ENCODE measurements around the gene RPA1. TPM values are rescaled to one million over a fixed set of nuclear protein-coding genes. Genes with fewer than 3 reads are reported as not detected.
"Not testable (repeated sequence)": the region's sequence is repeated elsewhere in the genome, so short reads cannot be mapped to it uniquely, and the experiment has no call there.

The RPA1 gene
- total RNA-seq, 1 experiment from 2014 or later: 60.3 TPM

DNA sequence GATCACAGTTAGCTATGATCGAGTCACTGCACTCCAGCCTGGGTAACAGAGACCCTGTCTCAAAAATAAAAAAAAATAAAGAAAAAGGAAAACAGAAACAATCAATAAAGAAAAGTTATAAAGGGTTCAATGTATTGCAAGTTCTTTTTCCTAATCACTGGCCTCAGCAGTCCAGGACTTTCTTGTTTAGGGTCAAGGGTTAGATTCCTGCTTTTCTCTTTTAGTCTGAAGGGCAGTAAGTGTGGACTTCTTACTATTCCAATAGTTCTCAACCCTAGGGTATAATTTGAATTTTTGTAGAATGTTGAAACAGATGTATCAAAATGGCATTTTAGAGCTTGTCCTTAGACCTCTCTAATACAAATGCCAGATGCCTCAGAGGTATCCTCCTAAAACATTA is 27.4 kb upstream of the RPA1 start:
- H3K36me3 Mint-ChIP-seq (ENCODE audit: insufficient read depth, unreplicated experiment): peaks cover 57% of the 10 kb centered on the region
- TF ChIP-seq, protein P1, sequence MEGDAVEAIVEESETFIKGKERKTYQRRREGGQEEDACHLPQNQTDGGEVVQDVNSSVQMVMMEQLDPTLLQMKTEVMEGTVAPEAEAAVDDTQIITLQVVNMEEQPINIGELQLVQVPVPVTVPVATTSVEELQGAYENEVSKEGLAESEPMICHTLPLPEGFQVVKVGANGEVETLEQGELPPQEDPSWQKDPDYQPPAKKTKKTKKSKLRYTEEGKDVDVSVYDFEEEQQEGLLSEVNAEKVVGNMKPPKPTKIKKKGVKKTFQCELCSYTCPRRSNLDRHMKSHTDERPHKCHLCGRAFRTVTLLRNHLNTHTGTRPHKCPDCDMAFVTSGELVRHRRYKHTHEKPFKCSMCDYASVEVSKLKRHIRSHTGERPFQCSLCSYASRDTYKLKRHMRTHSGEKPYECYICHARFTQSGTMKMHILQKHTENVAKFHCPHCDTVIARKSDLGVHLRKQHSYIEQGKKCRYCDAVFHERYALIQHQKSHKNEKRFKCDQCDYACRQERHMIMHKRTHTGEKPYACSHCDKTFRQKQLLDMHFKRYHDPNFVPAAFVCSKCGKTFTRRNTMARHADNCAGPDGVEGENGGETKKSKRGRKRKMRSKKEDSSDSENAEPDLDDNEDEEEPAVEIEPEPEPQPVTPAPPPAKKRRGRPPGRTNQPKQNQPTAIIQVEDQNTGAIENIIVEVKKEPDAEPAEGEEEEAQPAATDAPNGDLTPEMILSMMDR (IDR thresholded peaks at IDR 0.05; ENCODE audit: unreplicated experiment): no peak
- H3K27ac Mint-ChIP-seq (ENCODE audit: low read depth, unreplicated experiment): no peak overlapping the region

DNA sequence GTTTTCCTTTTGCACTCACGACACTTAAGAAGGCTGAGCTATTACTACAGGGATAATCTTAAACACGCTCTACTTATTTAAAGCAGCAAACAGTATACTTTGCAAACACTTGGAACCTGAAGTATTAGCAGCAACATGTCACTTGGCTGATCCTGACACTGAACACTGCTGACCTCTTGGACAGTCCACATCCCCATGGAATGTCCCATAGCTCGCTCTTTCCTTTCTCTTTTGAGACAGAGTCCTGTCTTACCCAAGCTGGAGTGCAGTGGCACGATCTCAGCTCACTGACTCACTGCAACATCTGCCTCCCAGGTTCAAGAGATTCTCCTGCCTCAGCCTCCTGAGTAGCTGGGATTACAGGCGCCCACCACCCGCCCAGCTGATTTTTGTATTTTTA is 26.5 kb upstream of the RPA1 start:
- TF ChIP-seq, protein P1 (IDR thresholded peaks at IDR 0.05; ENCODE audit: unreplicated experiment): no peak
- CTCF ChIA-PET: interaction anchor here (0.5 to 0.7 kb wide), 3 partner anchors 32 to 79 kb away, joined by 3 read pairs; no protein-coding TSS in a partner anchor
- no peaks in the 10 kb centered on the region for H3K9me3 Mint-ChIP-seq (ENCODE audit: unreplicated experiment)
- POLR2A ChIA-PET: interaction anchor here (1.3 to 1.4 kb wide), 2 partner anchors 9 to 10 kb away, joined by 4 to 5 read pairs; no protein-coding TSS in a partner anchor
- no peaks in the 10 kb centered on the region for H3K4me1 Mint-ChIP-seq (ENCODE audit: insufficient read depth, unreplicated experiment)
- intact Hi-C loops (cut with micrococcal nuclease): no loop called here
- peaks cover 54% of the 10 kb centered on the region for H3K36me3 Mint-ChIP-seq (ENCODE audit: insufficient read depth, unreplicated experiment)
- H3K4me3 Mint-ChIP-seq (ENCODE audit: unreplicated experiment): no peak overlapping the region
- no TSS peak for BruUV-seq (replicated peaks)
- no peak overlapping the region for H3K27ac Mint-ChIP-seq (ENCODE audit: low read depth, unreplicated experiment)
- DNase-seq (ENCODE audit: unreplicated experiment): no peak
- no peaks in the 10 kb centered on the region for H3K27me3 Mint-ChIP-seq (ENCODE audit: insufficient read depth, unreplicated experiment)

More for the DNA sequence above, 27.4 kb upstream of the RPA1 start:
- no peak overlapping the region for H3K4me3 Mint-ChIP-seq (ENCODE audit: unreplicated experiment)
- POLR2A ChIA-PET: interaction anchor here (0.6 to 1.4 kb wide), 3 partner anchors 8 to 11 kb away, joined by 3 to 5 read pairs (median 4); no protein-coding TSS in a partner anchor
- no peaks in the 10 kb centered on the region for H3K4me1 Mint-ChIP-seq (ENCODE audit: insufficient read depth, unreplicated experiment)
- no peak for DNase-seq (ENCODE audit: unreplicated experiment)
- intact Hi-C loops (cut with micrococcal nuclease): no loop called here
- BruUV-seq (replicated peaks): no TSS peak
- H3K9me3 Mint-ChIP-seq (ENCODE audit: unreplicated experiment): no peaks in the 10 kb centered on the region
- CTCF ChIA-PET: interaction anchor here (0.5 kb wide), 1 partner anchor 44 kb away, joined by 3 read pairs; no protein-coding TSS in a partner anchor
- no peaks in the 10 kb centered on the region for H3K27me3 Mint-ChIP-seq (ENCODE audit: insufficient read depth, unreplicated experiment)

DNA sequence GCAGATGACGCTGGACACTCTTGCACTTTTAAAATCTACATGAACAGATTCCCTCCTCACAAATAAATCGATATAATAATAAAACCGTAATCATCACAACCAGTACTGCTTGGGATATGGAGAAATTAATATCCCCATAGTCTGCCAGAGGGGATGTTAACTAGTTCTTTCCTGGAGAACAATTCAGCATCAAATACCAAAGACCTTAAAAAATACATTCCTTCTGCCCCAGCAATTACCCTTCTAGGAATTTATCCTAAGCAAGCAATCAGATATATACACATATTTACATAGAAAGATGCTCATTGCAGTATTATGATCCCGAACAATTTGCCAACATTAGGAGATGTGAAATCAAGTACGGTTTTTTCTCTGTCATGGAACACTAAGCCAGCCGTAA is 21.9 kb upstream of the RPA1 start:
- DNase-seq (ENCODE audit: unreplicated experiment): no peak
- intact Hi-C loops (cut with micrococcal nuclease): no loop called here
- H3K27ac Mint-ChIP-seq (ENCODE audit: low read depth, unreplicated experiment): no peak overlapping the region
- BruUV-seq (replicated peaks): no TSS peak
- peaks cover 48% of the 10 kb centered on the region for H3K36me3 Mint-ChIP-seq (ENCODE audit: insufficient read depth, unreplicated experiment)
- no peaks in the 10 kb centered on the region for H3K4me1 Mint-ChIP-seq (ENCODE audit: insufficient read depth, unreplicated experiment)
- CTCF ChIA-PET: no interaction called here
- H3K9me3 Mint-ChIP-seq (ENCODE audit: unreplicated experiment): no peaks in the 10 kb centered on the region
- H3K27me3 Mint-ChIP-seq (ENCODE audit: insufficient read depth, unreplicated experiment): no peaks in the 10 kb centered on the region
- no peak overlapping the region for H3K4me3 Mint-ChIP-seq (ENCODE audit: unreplicated experiment)
- POLR2A ChIA-PET: no interaction called here
- TF ChIP-seq, protein P1 (IDR thresholded peaks at IDR 0.05; ENCODE audit: unreplicated experiment): no peak

DNA sequence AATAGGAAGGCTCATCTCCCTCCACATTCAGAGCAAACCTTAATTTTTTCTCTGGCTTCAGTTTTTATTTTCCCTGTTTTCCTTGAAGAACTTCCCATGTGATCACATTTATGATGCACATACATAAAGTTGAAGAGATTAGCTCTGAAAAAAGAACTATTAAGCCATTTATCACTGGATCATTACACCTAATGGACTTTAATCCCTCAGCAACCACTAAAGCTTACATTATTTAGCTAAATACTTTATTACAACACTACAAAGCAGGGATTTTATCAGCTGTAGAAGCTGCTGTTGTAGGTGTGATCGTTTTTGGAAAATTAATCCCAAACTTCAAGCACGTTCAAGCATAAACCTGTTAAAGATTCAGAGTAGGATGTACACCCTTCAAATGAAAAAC is 21.2 kb upstream of the RPA1 start:
- CTCF ChIA-PET: no interaction called here
- POLR2A ChIA-PET: interaction anchor here (0.7 kb wide), 1 partner anchor 8 kb away, joined by 3 read pairs; no protein-coding TSS in a partner anchor

DNA sequence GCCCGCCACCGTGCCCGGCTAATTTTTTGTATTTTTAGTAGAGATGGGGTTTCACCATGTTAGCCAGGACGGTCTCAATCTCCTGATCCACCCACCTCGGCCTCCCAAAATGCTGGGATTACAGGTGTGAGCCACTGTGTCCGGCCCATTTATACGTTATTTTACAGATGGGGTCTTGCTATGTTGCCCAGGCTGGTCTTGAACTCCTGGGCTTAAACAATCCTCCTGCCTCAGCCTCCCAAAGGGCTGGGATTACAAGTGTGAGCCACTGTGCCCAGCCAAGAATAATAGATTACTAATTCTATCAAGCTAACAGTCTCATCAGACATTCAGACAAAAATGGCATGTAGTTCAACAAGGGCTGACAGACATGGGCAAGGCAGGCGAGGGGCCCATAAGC is 20.0 kb upstream of the RPA1 start:
- H3K9me3 Mint-ChIP-seq (ENCODE audit: unreplicated experiment); H3K4me1 Mint-ChIP-seq (ENCODE audit: insufficient read depth, unreplicated experiment); DNase-seq (ENCODE audit: unreplicated experiment); BruUV-seq (replicated peaks); H3K27me3 Mint-ChIP-seq (ENCODE audit: insufficient read depth, unreplicated experiment); intact Hi-C loops (cut with micrococcal nuclease); H3K27ac Mint-ChIP-seq (ENCODE audit: low read depth, unreplicated experiment); H3K4me3 Mint-ChIP-seq (ENCODE audit: unreplicated experiment): not testable (repeated sequence)
- ChIA-PET POLR2A (interaction anchor here (0.6 kb wide), 1 partner anchor 12 kb away, joined by 3 read pairs; no protein-coding TSS in a partner anchor), CTCF (interaction anchor here (0.6 kb wide), 3 partner anchors 44 to 154 kb away, joined by 3 to 4 read pairs (median 3); no protein-coding TSS in a partner anchor)
- H3K36me3 Mint-ChIP-seq (ENCODE audit: insufficient read depth, unreplicated experiment): peaks cover 36% of the 10 kb centered on the region

More for the DNA sequence above, 21.2 kb upstream of the RPA1 start:
- DNase-seq (ENCODE audit: unreplicated experiment): no peak
- Mint-ChIP-seq H3K4me1 (ENCODE audit: insufficient read depth, unreplicated experiment) (no peaks in the 10 kb centered on the region), H3K36me3 (ENCODE audit: insufficient read depth, unreplicated experiment) (peaks cover 42% of the 10 kb centered on the region), H3K27me3 (ENCODE audit: insufficient read depth, unreplicated experiment) (no peaks in the 10 kb centered on the region), H3K4me3 (ENCODE audit: unreplicated experiment) (no peak overlapping the region), H3K9me3 (ENCODE audit: unreplicated experiment) (no peaks in the 10 kb centered on the region), H3K27ac (ENCODE audit: low read depth, unreplicated experiment) (no peak overlapping the region)
- intact Hi-C loops (cut with micrococcal nuclease): no loop called here
- TF ChIP-seq, protein P1 (IDR thresholded peaks at IDR 0.05; ENCODE audit: unreplicated experiment): no peak
- BruUV-seq (replicated peaks): no TSS peak
